C4-2B (cell line): ENCODE data around the gene ADGRD2.

ENCODE experiments used
- ZFX ChIP-seq: fragments of 450-650 bp; IDR thresholded peaks from 2 replicates; pipeline ENCODE4 v1.6.1; 2017
- TF ChIP-seq, protein P1 (sequence below): fragments of 450-650 bp; conservative IDR thresholded peaks from 2 replicates; pipeline ENCODE4 v1.5.1; 2017; ENCODE audit warnings: mild to moderate bottlenecking

DNA sequence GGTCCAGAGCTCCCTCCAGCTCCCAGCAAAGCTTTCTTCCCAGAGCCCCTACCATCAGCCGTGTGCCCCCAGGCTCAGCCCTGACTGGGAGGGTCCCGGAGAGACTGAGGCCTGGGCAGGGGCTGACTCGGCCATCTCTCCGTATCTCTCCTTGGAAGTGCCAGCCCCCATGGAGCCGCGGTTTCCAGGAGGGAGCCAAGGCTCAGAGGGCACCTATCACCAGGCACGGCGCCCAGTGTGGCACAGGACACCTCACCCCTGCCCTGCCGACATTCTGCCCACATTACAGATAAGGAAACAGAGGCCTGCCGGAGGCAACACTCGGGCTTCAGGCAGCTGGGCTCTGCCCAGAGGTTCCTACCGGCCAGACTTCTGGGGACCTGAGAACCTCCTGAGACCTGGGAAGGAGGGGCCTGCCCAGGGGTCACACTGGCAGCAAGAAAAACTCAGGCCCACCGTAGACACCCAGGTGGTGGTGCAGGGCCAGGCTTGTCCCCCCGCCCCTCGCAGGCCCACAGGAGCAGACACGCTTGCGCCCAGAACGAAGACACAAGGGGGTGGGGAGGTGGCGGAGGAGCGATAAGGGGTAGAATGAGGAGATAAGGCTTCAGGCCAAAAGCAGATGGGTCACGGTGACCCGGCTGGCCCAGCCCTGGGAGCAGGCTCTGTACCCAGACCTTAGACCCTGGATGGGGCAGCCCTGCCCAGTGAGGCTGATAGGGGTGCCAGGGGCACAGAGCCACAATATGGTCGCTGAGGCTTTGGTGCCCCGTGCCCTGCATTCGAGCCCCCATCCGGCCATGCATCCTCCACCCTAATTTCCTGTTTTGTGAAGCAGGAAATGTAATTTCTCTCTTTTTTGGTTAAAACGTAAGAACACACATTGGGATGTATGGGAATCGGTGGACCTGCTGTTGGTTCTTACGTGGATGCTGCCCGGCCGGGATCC lies 45.1 kb downstream of the ADGRD2 start:
- TF ChIP-seq, protein P1, sequence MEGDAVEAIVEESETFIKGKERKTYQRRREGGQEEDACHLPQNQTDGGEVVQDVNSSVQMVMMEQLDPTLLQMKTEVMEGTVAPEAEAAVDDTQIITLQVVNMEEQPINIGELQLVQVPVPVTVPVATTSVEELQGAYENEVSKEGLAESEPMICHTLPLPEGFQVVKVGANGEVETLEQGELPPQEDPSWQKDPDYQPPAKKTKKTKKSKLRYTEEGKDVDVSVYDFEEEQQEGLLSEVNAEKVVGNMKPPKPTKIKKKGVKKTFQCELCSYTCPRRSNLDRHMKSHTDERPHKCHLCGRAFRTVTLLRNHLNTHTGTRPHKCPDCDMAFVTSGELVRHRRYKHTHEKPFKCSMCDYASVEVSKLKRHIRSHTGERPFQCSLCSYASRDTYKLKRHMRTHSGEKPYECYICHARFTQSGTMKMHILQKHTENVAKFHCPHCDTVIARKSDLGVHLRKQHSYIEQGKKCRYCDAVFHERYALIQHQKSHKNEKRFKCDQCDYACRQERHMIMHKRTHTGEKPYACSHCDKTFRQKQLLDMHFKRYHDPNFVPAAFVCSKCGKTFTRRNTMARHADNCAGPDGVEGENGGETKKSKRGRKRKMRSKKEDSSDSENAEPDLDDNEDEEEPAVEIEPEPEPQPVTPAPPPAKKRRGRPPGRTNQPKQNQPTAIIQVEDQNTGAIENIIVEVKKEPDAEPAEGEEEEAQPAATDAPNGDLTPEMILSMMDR: no peak
- TF ChIP-seq ZFX: no peak
